Breast epithelium (tissue), 3 donors: ENCODE measurements around the gene SHLD2.

Experiments used
- CTCF ChIP-seq, 3 donors: fragments of 450-650 bp; IDR thresholded peaks; one replicate each; pipeline ENCODE4 v1.5.1; 2016 to 2017; ENCODE audit warnings: antibody characterized with exemption in 3 of 3, mild to moderate bottlenecking in 3 of 3, moderate library complexity in 3 of 3
- POLR2A ChIP-seq: fragments of 450-650 bp; IDR thresholded peaks from one replicate; pipeline ENCODE4 v1.6.1; 2016; ENCODE audit warnings: antibody characterized with exemption, mild to moderate bottlenecking, moderate library complexity
- POLR2AphosphoS5 ChIP-seq, 3 donors: sonication (generic); formaldehyde crosslinking; IDR thresholded peaks; one replicate each; pipeline ENCODE4 v1.6.1; 2017; ENCODE audit warnings: antibody characterized with exemption in 3 of 3

- TF ChIP-seq CTCF (IDR thresholded peaks at IDR 0.05) (no peak), POLR2A (no peak), POLR2AphosphoS5 (IDR thresholded peaks at IDR 0.05) (no peak)
These were observed 7.0 kb downstream of the SHLD2 start for GRCh38 chr10:87101996-87102395.
